Small intestine (tissue), 7 donors: ENCODE results near the gene PALLD. TPM values are rescaled to one million over a fixed set of nuclear protein-coding genes. Genes with fewer than 3 reads are reported as not detected.

Experiments
- DNase-seq, 2 donors: peaks; one replicate each; pipeline versions ENCODE4 v3.0.0 to v3.0.0-alpha.2; 2013
- FAIRE-seq: peaks from 2 replicates; lab custom pipeline; 2012; peaks lifted over from hg19 to GRCh38; lab: Jason Lieb, UNC
- H3K27ac ChIP-seq, 3 donors: one replicate each; pipeline ENCODE4 v1.5.1; 2013; ENCODE audit warnings: low read length in 2 of 3, mild to moderate bottlenecking in 2 of 3, control low read depth in 1 of 3, inconsistent platforms in 1 of 3, low read depth in 1 of 3, moderate library complexity in 1 of 3
- H3K27me3 ChIP-seq, 3 donors: one replicate each; pipeline ENCODE4 v1.6.1; 2013; ENCODE audit warnings: low read length in 3 of 3, inconsistent platforms in 1 of 3; ENCODE audit not compliant: control insufficient read depth in 3 of 3, insufficient read depth in 3 of 3
- H3K36me3 ChIP-seq, 3 donors: one replicate each; pipeline ENCODE4 v1.6.1; 2013; ENCODE audit warnings: low read length in 3 of 3, inconsistent platforms in 1 of 3, low read depth in 1 of 3, mild to moderate bottlenecking in 1 of 3, moderate library complexity in 1 of 3; ENCODE audit not compliant: control insufficient read depth in 3 of 3, insufficient read depth in 2 of 3
- H3K4me1 ChIP-seq, 3 donors: one replicate each; pipeline ENCODE4 v1.6.1; 2013; ENCODE audit warnings: low read length in 2 of 3, inconsistent platforms in 1 of 3, low read depth in 1 of 3, mild to moderate bottlenecking in 1 of 3, moderate library complexity in 1 of 3; ENCODE audit not compliant: control insufficient read depth in 3 of 3, insufficient read depth in 2 of 3
- H3K4me3 ChIP-seq, 3 donors: one replicate each; pipeline ENCODE4 v1.5.1; 2013; ENCODE audit warnings: low read length in 3 of 3, control low read depth in 1 of 3, inconsistent platforms in 1 of 3, low read depth in 1 of 3, mild to moderate bottlenecking in 1 of 3, moderate library complexity in 1 of 3
- H3K9me3 ChIP-seq, 2 donors: one replicate each; pipeline ENCODE4 v1.6.1; 2013; ENCODE audit warnings: low read depth in 1 of 2, low read length in 1 of 2; ENCODE audit not compliant: control insufficient read depth in 2 of 2, insufficient read depth in 1 of 2
- WGBS, 3 donors: extraction: QIAGEN DNeasy Blood & Tissue Kit; methylation state at CpG; one replicate each; pipeline ENCODE4 v1.1.7; 2013; 5-methylcytosine and 5-hydroxymethylcytosine counted together
- polyA plus RNA-seq, 4 donors: library from polyadenylated mRNA; stranded (reverse) in 3 of 4; unstranded in 1 of 4; fragments of 200-250 nt in 3 of 4; fragments of 120-200 nt in 1 of 4; gene quantifications; one replicate each; pipeline versions ENCODE4 v1.2.1 to v1.2.3, GENCODE V29; 2013
- donor health status: healthy with polysubstance abuse.
- donor health status: control.
- donor health status: control.
- donor health status: Bipolar disorder and iron deficiency.
- donor health status: healthy.

Gene PALLD
- polyA plus RNA-seq, 4 donors: 31.3 to 58.9 (median 38.0) TPM

DNA sequence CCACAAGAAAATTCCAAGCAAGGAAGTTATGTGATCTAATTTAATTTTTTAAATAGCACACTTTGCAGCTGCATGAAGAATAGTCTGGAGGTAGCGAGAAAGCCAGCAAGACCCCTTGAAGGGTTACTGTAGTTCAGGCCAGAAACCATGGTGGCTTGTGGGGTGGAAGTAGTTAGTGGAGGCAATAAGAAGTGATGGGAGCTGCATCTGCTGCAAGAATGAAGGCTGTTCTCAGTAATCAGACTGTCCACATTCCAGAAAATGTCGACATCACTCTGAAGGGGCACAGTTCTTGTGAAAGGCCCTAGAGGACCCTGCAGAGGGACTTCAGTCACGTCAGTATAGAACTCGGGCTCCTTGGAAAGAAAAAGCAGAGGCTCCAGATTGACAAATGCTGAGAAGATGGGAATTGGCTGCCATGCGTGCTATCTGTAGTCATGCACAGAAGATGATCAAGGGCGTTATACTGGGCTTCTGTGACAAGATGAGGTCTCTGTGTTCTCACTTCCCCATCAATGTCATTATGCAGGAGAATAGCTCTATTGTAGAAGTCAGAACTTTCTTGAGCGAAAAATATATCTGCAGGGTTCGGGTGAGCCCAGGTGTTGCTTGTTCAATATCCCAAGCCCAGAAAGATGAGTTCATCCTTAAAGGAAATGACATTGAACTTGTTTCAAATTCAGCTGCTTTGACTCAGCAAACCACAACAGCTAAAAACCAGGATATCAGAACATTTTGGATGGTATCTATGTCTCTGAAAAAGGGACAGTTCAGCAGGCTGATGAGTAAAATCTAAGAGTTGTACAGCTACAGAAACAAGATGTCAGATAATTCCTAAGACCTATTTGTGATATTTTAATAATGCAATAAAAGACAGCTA is 259.0 kb downstream of the PALLD start:
- Histone ChIP-seq H3K36me3 (no peaks in the 10 kb centered on the region), H3K4me3 (no peak overlapping the region), H3K27ac (no peak overlapping the region), H3K4me1 (no peaks in the 10 kb centered on the region), H3K27me3 (no peaks in the 10 kb centered on the region), H3K9me3 (no peaks in the 10 kb centered on the region)
- 86 to 95% (median 88%) methylated on average over 8 of the region's 8 CpGs for WGBS, 3 donors
- FAIRE-seq (no peak), DNase-seq (no peak)

DNA sequence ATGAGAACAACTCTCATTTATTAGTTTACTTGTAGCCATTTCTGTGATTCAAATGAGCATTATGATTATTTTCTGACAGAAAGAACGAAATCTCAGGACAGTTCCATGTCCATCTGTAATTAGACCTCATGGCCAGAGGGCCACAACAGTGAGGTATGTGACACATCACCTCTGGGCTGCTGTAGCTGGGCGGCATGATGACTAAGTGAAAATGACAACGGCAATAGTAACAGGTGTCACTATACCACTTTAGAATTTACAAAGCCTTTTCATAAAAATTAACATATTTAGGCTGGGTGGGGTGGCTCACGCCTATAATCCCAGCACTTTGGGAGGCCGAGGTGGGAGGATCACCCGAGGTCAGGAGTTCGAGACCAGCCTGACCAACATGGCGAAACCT is 260.6 kb downstream of the PALLD start:
- FAIRE-seq (no peak), DNase-seq (no peak)
- no peaks in the 10 kb centered on the region for H3K9me3 ChIP-seq
- no peaks in the 10 kb centered on the region for H3K27me3 ChIP-seq
- H3K27ac ChIP-seq: no peak overlapping the region
- H3K4me1 ChIP-seq: no peaks in the 10 kb centered on the region
- WGBS, 3 donors: 93 to 94% (median 93%) methylated on average over 8 of the region's 8 CpGs
- H3K4me3 ChIP-seq: no peak overlapping the region
- no peaks in the 10 kb centered on the region for H3K36me3 ChIP-seq

DNA sequence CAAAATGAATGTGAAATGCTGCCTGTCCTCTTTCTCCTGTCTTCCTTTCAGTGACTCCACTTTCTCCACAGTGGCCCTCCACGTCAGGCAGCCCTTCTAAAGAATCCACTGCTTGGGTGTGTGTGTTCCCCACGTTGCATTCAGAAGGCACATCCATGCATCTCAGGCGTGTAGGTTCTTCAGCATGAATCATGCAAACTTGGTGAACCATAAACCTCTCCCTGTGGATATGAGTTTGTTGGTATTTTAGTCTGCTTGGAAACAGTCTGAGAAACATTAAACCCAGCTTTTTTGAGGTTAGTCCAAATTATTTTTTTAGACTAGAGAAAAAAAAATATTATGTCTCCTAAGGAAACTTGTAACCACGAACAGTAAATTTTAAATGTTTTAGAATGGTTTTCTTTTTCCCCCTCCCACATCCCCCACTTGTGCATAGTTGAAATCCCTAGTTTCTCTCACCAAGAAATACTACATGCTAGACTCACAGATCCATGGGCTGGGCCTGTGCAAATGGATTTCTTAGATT is 261.6 kb downstream of the PALLD start:
- Histone ChIP-seq H3K27me3 (no peaks in the 10 kb centered on the region), H3K36me3 (no peaks in the 10 kb centered on the region), H3K9me3 (no peaks in the 10 kb centered on the region), H3K27ac (no peak overlapping the region), H3K4me1 (no peaks in the 10 kb centered on the region), H3K4me3 (no peak overlapping the region)
- WGBS, 3 donors: 58 to 75% (median 71%) methylated on average over 4 of the region's 4 CpGs
- DNase-seq (no peak), FAIRE-seq (no peak)

DNA sequence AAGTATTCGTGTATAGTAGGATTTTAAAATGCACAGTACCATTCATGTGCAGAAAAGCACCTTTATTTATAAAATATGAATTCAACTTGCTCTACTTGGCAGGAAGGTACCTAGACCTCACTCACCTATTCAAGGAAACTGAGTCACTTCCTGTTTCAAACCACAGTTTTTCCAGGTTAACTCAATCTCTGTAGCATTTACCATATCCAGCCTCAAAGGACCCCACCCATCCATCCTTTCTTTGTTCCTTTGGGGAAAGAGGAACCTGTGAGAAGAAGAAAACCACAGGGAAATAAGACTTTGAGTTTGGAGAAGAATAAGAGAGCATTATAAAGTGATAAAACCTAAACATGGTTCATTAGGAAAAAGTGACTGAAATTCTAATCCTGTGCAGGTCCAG is 262.5 kb downstream of the PALLD start:
- Histone ChIP-seq H3K27ac (no peak overlapping the region), H3K36me3 (no peaks in the 10 kb centered on the region), H3K4me3 (no peak overlapping the region), H3K9me3 (no peaks in the 10 kb centered on the region), H3K27me3 (no peaks in the 10 kb centered on the region), H3K4me1 (no peaks in the 10 kb centered on the region)
- 87 to 93% (median 91%) methylated on average over 1 of the region's 1 CpG for WGBS, 3 donors
- FAIRE-seq (no peak), DNase-seq (no peak)

DNA sequence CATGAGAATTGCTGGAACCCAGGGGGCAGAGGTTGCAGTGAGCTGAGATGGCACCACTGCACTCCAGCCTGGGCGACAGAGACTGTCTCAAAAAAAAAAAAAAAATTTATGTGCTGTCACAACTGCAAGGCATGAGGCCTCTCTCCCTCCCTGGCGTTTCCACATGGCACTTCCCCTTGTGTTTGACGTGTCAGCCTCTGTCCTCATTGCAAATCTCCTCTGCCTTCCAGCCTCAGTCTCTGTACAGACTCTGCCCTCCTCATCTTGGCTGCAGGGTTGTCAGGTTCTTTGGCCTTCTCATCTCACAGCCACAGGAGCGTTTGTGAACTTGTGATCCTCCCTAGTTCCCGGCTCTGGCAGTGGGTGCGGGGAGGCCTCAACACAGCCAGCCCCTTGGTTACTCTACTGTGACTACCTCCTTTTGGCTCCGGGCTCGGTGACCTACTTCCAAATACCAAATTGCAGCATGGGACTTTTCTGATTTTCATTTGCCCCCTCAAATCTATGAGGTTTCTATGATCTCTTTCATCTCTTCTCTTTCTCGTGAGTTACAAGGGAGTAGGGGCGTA is 263.2 kb downstream of the PALLD start:
- FAIRE-seq: no peak
- no peaks in the 10 kb centered on the region for H3K27me3 ChIP-seq
- H3K36me3 ChIP-seq: no peaks in the 10 kb centered on the region
- H3K9me3 ChIP-seq: no peaks in the 10 kb centered on the region
- no peak for DNase-seq
- H3K27ac ChIP-seq: no peak overlapping the region
- no peak overlapping the region for H3K4me3 ChIP-seq
- H3K4me1 ChIP-seq: no peaks in the 10 kb centered on the region
- WGBS, 3 donors: 86 to 91% (median 87%) methylated on average over 10 of the region's 10 CpGs

DNA sequence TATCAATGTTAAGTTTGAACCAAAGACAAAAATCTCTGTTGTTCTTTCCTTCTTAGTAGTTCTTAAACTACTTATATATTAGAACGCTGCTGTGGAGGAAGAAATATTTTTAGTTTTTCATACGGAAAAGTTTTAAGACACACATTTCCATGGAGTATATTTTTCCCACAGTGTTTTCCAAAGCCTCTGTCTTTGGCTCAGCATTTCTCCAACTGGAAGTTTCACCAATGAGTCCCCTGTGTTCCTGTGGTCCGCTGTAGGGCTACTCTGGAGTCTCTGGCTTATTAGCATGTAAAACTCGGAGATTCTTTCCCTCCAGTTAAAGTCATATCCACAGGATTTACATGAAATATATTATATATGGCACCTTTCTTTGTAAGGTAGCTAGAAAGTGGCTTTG is 264.2 kb downstream of the PALLD start:
- Histone ChIP-seq H3K4me3 (no peak overlapping the region), H3K27me3 (no peaks in the 10 kb centered on the region), H3K27ac (no peak overlapping the region), H3K4me1 (peaks cover 0 to 6% (median 4%) of the 10 kb centered on the region in 3 donors), H3K9me3 (no peaks in the 10 kb centered on the region), H3K36me3 (no peaks in the 10 kb centered on the region)
- WGBS, 3 donors: 90 to 96% (median 91%) methylated on average over 4 of the region's 4 CpGs
- FAIRE-seq (no peak), DNase-seq (no peak)

DNA sequence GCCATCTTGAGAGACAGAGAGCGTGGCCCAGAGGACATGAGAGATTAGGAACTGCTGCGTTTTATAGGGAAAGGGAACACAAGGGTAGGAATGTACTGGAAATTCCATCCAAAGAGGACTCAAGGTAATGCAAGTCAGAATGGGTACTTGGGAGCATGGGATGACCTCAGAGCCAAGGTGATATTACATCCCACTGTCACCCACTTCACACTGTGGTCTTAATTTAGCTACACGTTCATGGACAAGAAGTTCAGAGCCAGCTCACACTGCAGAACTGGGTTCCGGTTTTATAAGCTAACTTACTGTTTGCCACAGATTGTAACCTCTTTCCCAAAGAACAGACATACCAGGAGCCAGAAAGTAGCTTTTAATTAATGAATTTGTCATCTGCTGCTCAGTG is 268.5 kb downstream of the PALLD start:
- no peaks in the 10 kb centered on the region for H3K36me3 ChIP-seq
- no peak overlapping the region for H3K4me3 ChIP-seq
- DNase-seq: no peak
- no peak for FAIRE-seq
- no peaks in the 10 kb centered on the region for H3K9me3 ChIP-seq
- H3K27ac ChIP-seq: peak overlapping the region in 2 of 3 donors; percentile 16 to 75
- peaks cover 6 to 12% (median 6%) of the 10 kb centered on the region in 3 donors for H3K4me1 ChIP-seq
- 62 to 73% (median 64%) methylated on average over 4 of the region's 4 CpGs for WGBS, 3 donors
- H3K27me3 ChIP-seq: no peaks in the 10 kb centered on the region

DNA sequence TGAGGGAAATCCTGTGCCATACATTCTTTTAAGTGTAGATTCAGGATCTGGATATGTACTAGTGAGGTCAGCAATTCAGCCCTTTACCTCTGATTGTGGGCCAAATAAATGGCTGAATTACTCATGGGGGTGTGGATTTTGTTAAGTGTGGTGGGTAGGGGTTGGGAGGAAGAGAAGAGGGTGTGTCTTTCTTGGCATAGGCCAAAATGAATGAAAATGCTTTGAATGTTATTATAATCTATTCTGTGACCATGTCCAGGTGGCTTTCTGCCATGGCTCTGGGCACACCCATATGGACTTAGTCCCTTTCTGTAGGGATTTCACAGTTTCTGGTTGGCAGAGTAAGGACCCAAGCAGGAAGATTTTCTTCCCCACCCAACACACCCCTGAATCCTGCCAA is 268.9 kb downstream of the PALLD start:
- no peaks in the 10 kb centered on the region for H3K36me3 ChIP-seq
- DNase-seq: peak; percentile 19 to 90
- H3K27ac ChIP-seq: peak overlapping the region in 2 of 3 donors; percentile 16 to 75
- no peaks in the 10 kb centered on the region for H3K27me3 ChIP-seq
- H3K4me3 ChIP-seq: no peak overlapping the region
- FAIRE-seq: no peak
- H3K9me3 ChIP-seq: no peaks in the 10 kb centered on the region
- peaks cover 6 to 12% (median 6%) of the 10 kb centered on the region in 3 donors for H3K4me1 ChIP-seq
